ENCODE data around the gene TNS1. TPM values are rescaled to one million over a fixed set of nuclear protein-coding genes. Genes with fewer than 3 reads are reported as not detected.

TNS1 gene
- total RNA-seq, 1 experiment from 2014 or later, result 6.2 TPM

DNA sequence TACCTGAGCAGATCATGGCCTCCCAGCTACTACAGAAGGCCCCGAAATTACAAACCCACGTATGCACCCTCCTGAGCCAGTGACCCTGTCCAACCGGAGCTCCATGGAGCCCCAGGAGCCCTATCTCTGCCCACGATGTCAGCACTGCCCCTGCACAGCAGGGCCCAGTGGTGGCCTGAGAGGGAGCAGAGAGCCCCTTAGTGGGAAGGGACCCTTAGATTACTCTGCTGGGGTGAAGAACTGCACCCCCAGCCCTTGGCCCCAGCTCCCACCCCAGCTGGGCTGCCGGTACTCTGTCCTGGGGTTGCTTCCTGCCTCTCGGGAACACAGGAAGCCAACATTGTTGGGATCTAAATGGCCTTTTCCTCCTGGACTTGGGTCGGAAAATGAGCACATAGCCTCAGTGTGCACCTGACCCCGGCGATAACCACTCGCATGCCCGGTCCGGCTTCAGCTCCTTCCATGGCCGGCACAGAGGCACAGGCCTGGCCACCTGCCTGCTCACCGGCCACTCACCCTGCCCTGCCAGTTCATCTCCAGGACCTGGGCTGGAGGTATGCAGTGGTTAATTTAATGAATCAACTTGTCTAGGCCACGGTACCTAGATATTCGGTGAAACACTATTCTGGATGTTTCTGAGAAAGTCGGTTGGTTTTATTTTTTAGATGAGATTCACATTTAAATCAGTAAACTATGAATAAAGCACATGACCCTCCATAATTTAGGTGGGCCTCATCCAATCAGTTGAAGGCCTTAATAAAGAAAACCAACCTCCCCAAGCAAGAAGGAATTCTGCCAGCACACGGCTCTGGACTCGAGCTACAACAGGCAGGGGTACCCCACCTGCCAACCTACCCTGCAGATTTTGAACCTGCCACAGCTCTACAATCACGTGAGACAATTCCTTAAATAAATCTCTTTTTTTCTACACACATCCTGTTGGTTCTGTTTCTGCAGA lies 19.2 kb downstream of the TNS1 start:
- ATAC-seq, result no peak
- no peaks in the 10 kb centered on the region for H3K27me3 ChIP-seq (ENCODE audit: insufficient read depth, low read length)
- H3K4me2 ChIP-seq (ENCODE audit: low read length), result no peak overlapping the region
- no peaks in the 10 kb centered on the region for H4K20me1 ChIP-seq (ENCODE audit: insufficient read depth)
- no peaks in the 10 kb centered on the region for H3K9me2 ChIP-seq (ENCODE audit: insufficient read depth)
- POLR2A ChIA-PET, result no interaction called here
- H3K9me3 ChIP-seq (ENCODE audit: control insufficient read depth in 1 of 2, insufficient read depth in 1 of 2, low read depth in 1 of 2, low read length in 2 of 2), result no peaks in the 10 kb centered on the region
- CTCF ChIA-PET, result interaction anchor here (1.1 kb wide), 1 partner anchor 11 kb away, joined by 4 read pairs; no protein-coding TSS in a partner anchor
- RAD21 ChIA-PET (ENCODE audit: low non-redundant PET in 1 of 2, low total read pairs in 2 of 2, uncharacterized antibody in 2 of 2, unreplicated experiment in 2 of 2), result no interaction called here
- no peak for DNase-seq (ENCODE audit: low read depth, low spot score)
- no peak overlapping the region for H3K4me3 ChIP-seq (replicated peaks in 1 of 2; ENCODE audit: low read depth in 1 of 2, low read length in 2 of 2)
- no peaks in the 10 kb centered on the region for H3K36me3 ChIP-seq (ENCODE audit: control insufficient read depth in 1 of 2, insufficient read depth in 2 of 2, low read length in 2 of 2)
- BruUV-seq (replicated peaks), result no TSS peak
- no peaks in the 10 kb centered on the region for H3K79me2 ChIP-seq (ENCODE audit: insufficient read depth, low read length)
- H3K4me1 ChIP-seq (ENCODE audit: control insufficient read depth in 1 of 2, insufficient read depth in 2 of 2, low read length in 2 of 2), result peaks cover 8 to 25% of the 10 kb centered on the region in 2 experiments
- H3K27ac ChIP-seq (ENCODE audit: low read depth, low read length), result no peak overlapping the region
- TF ChIP-seq EZH2phosphoT487 (IDR thresholded peaks at IDR 0.05; ENCODE audit: borderline replicate concordance), result no peak
- TF ChIP-seq, protein P1, sequence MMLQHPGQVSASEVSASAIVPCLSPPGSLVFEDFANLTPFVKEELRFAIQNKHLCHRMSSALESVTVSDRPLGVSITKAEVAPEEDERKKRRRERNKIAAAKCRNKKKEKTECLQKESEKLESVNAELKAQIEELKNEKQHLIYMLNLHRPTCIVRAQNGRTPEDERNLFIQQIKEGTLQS (IDR thresholded peaks at IDR 0.05), result no peak
- TF ChIP-seq EGR1 (IDR thresholded peaks at IDR 0.05; ENCODE audit: low read depth), result no peak
- no peak for TF ChIP-seq ZBTB33 (IDR thresholded peaks at IDR 0.05; ENCODE audit: extremely low read depth, insufficient replicate concordance, low read length)
- TF ChIP-seq CBX3 (IDR thresholded peaks at IDR 0.05; ENCODE audit: low read depth), result no peak
- no peak overlapping the region for H2AFZ ChIP-seq (ENCODE audit: low read depth, low read length, poor library complexity, severe bottlenecking)
- no peak overlapping the region for H3K9ac ChIP-seq (ENCODE audit: low read length)
- intact Hi-C loops (cut with micrococcal nuclease), result no loop called here

DNA sequence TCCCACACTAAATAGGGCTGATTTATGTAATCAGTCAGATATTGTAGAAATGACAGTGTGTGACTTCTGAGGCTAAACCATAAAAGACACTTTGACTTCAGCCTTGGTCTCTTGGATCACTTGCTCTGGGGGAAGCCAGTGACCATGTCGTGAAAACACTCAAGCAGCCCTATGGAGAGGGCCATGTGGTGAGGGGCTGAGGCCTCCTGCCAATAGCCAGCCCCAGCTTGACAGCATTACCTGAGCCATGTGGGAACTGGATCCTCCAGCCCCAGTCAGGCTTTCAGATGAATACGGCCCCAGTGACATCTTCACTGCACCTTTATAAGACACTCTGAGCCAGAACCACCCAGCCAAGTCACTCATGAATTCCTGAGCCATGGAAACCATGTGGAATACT lies 20.8 kb downstream of the TNS1 start:
- Histone ChIP-seq H3K27me3 (ENCODE audit: insufficient read depth, low read length) (no peaks in the 10 kb centered on the region), H3K27ac (ENCODE audit: low read depth, low read length) (no peak overlapping the region), H3K9me3 (ENCODE audit: control insufficient read depth in 1 of 2, insufficient read depth in 1 of 2, low read depth in 1 of 2, low read length in 2 of 2) (no peaks in the 10 kb centered on the region), H3K36me3 (ENCODE audit: control insufficient read depth in 1 of 2, insufficient read depth in 2 of 2, low read length in 2 of 2) (no peaks in the 10 kb centered on the region), H2AFZ (ENCODE audit: low read depth, low read length, poor library complexity, severe bottlenecking) (no peak overlapping the region), H3K9me2 (ENCODE audit: insufficient read depth) (no peaks in the 10 kb centered on the region), H3K4me1 (ENCODE audit: control insufficient read depth in 1 of 2, insufficient read depth in 2 of 2, low read length in 2 of 2) (peaks cover 2 to 14% of the 10 kb centered on the region in 2 experiments; a peak in 2 of 4 replicates), H3K4me3 (replicated peaks in 1 of 2; ENCODE audit: low read depth in 1 of 2, low read length in 2 of 2) (no peak overlapping the region), H3K79me2 (ENCODE audit: insufficient read depth, low read length) (no peaks in the 10 kb centered on the region), H3K4me2 (ENCODE audit: low read length) (no peak overlapping the region), H4K20me1 (ENCODE audit: insufficient read depth) (no peaks in the 10 kb centered on the region), H3K9ac (ENCODE audit: low read length) (no peak overlapping the region)
- RAD21 ChIA-PET (ENCODE audit: low non-redundant PET in 1 of 2, low total read pairs in 2 of 2, uncharacterized antibody in 2 of 2, unreplicated experiment in 2 of 2), result no interaction called here
- POLR2A ChIA-PET, result no interaction called here
- CTCF ChIA-PET, result no interaction called here
- BruUV-seq (replicated peaks), result no TSS peak
- ATAC-seq (no peak), DNase-seq (ENCODE audit: low read depth, low spot score) (no peak)
- intact Hi-C loops (cut with micrococcal nuclease), result no loop called here
- TF ChIP-seq ZFX (IDR thresholded peaks at IDR 0.05) (no peak), POLR2AphosphoS5 (IDR thresholded peaks at IDR 0.05; ENCODE audit: low read depth, low read length) (no peak), CEBPB (IDR thresholded peaks at IDR 0.05; ENCODE audit: low read depth) (no peak), MAX (IDR thresholded peaks at IDR 0.05) (no peak), EZH2 (IDR thresholded peaks at IDR 0.05) (no peak), YY1 (IDR thresholded peaks at IDR 0.05; ENCODE audit: extremely low read depth, insufficient replicate concordance, low read depth, low read length) (no peak), ZBTB33 (IDR thresholded peaks at IDR 0.05; ENCODE audit: extremely low read depth, insufficient replicate concordance, low read length) (no peak), FOSL1 (IDR thresholded peaks at IDR 0.05; ENCODE audit: low read depth) (no peak)
- TF ChIP-seq, protein P1 (IDR thresholded peaks at IDR 0.05), result no peak

All from HCT116 (cell line).